Ureter (tissue), 1 donor: ENCODE measurements around the gene BRIP1. TPM values are rescaled to one million over a fixed set of nuclear protein-coding genes. Genes with fewer than 3 reads are reported as not detected.
"Not testable (repeated sequence)": the region's sequence is repeated elsewhere in the genome, so short reads cannot be mapped to it uniquely, and the experiment has no call there.

Experiments
- DNase-seq: peaks from one replicate; pipeline ENCODE4 v3.0.0-alpha.2; 2020; ENCODE audit warnings: low spot score
- total RNA-seq: library from RNA; stranded (reverse); gene quantifications from one replicate; pipeline ENCODE4 v1.2.4, GENCODE V29; 2023
- donor health status: DM: yes; HTN: yes; CAD: no.

BRIP1 gene
- 2.0 TPM for total RNA-seq

DNA sequence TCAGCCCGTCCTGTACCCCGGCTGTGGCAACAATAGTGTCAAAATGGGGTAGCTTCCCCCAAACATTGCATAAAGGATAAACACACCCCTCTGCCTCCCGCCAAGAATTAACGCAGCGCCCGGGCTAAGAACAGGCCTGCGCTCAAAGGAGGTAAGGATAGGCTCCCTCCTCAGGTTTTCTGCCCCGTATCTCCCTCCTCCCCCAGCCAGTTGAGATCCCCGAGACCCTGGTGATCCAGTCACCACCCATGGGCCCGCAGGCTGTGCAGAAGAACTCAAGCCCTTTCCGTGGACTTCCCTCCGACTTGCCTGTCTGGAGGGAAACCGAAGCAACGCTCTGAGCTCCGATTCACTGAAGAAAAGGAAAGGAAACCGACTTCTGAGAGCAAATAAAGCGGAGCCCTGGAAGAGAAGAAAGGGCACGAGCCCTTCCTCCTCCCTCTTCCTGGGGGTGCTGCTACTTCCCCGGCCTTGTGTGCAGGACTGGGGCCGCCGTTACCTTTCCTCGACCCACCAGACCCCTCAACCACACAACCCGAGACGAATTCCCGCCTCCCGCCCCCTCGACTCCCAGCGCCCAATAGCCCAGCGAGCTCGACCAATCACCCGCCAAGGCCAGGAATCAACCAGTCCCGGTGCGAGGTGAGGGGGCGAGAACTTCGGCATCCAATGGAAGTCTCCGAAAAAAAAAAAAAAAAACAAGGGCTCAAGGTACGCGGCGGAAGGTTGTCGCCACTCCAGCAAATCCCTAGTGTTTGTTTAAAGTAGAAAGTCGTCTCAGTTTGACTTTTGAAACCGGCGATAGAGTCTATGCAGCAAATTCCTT is at the start of gene BRIP1:
Gene BRIP1, minus strand, starts transcription at position 554 of the 826 bp plus-strand sequence. CDS start 1,989 bp downstream, outside the sequence.
- peak; percentile 93 for DNase-seq

DNA sequence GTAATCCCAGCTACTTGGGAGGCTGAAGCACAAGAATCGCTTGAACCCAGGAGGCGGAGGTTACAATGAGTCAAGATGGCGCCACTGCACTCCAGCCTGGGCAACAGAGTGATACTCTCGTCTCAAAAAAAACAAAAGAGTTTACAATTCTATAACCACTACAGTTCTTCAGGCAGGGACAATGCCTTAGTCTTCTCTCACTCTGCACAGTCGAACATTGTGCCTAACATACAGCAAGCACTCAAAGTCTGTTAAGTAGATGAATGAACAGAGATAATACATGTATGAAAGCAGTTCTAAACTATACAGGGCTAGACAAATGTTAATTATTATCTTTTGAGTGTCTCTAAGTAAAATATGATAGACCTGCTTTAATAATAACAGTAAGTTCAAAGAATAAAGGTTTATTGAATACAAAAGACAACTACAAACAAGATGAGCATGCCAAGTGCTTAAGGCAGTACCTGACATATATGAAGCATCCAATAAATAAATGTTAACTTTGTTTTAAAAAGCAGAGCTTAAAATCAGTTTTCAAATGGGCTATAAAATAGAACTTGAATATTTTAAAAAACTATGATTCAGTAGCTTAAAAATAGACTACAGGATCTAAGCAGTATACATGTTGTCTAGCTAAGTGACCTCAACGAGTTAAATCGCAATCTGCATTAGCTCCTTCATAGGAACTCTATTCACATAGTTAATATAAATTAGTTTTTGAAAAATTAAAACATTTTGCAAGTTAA is 45.1 kb upstream of the BRIP1 start:
- no peak for DNase-seq

DNA sequence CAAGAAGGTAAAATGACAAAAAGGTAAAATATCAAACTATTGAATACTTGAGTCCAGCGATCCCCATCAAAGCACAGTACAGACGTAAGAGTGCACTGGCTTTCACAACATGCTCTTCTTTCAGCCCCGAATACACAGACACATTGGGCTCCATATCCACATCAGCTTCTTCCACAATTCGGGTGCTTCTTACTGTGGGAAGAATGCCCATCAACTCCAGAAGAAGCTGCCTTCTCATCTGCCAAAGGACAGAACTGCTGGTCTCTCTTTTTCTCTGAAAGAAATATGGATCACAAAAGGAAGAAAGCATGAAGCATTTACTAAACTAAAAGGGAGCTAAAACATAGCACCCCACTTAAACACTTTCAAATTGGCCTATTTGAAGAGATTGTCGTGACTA is 44.0 kb upstream of the BRIP1 start:
- DNase-seq, result no peak

DNA sequence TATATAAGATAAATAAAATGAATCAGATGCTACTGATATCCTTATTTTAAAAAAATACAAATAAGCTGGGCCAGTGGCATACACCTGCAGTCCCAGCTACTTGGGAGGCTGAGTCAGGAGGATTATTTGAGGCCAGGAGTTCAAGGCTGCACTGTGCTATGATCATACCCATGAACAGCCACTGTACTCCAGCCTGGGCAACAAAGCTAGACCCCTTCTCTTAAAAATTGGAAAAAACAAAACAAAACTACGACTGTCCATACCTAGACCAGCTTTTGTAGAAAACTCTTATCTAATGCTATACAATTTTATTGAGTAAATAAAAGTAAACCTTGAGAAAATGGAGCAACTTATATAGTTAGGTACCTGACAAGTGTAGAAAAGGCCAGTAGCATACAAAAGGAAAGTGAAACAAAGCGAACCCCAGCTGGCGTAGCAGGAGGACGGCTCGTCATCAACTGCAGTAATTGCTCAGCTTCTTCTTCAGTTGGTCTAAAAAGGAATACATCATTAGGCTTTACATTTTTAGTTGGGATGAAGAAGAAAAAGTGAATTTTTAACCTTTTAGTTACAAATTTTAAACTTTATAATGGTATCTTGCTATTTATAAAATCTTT is 40.9 kb upstream of the BRIP1 start:
- DNase-seq, result no peak

DNA sequence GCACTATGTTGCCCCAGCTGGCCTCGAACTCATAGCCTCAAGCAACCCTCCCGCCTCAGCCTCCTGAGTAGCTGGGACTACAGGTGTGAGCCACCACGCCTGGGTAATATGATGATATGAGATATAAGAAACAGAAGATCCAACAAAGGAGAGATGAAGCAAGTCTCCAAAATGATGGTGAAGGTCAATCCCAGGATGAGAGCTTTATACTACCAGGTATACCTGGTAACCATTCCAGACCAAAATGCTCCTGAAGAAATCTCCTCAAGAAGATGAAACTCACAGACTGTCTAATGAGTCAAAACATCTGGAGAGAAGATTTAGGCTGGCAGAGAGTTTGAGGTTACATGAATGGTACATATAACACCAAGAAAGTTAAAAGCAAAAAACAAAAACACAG is 39.9 kb upstream of the BRIP1 start:
- DNase-seq, result no peak

DNA sequence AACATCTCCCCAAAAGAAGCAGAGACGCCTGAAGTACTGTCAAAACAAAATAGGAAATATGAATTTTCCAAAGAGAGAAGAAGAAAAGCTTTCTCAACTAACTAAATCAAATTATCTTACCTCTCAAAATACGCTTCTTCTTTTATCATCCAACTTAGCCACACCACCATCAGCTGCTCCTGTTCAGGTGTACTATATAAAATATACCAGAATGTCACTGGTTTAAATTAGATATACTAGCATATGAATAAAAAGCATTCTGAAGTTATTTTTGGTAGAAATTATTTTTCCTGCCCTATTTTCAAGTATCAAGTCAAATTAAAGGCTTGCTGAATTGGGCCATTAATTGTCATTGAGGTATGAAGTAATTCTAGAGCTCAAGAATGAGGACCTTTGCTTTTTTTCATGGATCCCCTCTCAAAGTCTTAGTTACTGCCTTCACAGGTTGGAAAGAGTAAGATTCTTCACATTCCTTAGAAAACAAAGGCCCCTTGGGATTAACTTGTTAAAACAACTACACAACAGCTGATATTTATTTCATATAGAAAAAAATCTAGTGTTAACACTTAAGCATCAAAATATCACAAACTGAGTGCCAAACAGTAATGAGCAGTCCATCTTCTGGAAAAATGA is 34.3 kb upstream of the BRIP1 start:
- DNase-seq, result no peak

DNA sequence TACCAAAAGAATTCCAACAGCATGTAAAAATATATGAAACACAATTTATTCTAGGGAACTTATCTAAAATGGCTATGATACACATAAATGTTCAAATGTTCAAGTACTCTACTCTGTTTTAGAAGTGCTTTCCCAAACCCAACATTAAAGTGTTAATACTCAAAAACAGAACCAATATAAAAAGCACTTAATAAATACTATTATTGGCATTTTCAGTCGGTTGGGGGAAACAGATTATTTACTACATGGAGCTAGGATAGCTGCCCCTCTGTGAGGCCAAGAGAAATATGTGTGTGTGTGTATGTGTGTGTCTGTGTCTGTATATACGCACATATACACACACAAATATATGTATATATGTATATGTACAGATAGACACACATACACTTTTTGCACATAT is 32.1 kb upstream of the BRIP1 start:
- no peak for DNase-seq

DNA sequence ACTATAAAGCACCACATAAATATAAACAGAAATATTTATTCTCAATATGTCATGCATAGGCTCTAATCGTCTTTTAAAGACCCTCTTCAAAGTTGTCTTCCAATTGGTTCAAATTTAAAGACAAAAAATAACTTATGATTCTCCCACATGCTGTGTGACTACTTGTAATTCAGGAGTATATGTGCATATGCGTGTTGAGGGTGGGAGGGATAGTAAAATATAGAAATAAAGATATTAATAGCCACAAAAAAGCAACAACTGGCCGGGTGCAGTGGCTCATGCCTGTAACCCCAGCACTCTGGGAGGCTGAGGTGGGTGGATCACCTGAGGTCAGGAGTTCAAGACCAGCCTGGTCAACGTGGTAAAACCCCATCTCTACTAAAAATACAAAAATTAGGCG is 31.0 kb upstream of the BRIP1 start:
- not testable (repeated sequence) for DNase-seq

DNA sequence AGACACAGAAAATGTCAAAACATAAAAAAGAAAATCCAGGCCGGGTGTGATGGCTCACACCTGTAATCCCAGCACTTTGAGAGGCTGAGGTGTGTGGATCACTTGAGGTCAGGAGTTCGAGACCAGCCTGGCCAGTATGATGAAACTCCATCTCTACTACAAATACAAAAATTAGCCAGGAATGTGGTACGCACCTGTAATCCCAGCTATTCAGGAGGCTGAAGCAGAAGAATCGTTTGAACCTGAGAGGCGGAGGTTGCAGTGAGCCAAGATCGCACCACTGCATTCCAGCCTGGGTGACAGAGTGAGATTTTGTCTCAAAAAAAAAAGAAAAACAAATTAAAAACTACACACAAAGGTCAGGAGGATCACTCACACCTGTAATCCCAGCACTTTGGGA is 24.4 kb upstream of the BRIP1 start:
- not testable (repeated sequence) for DNase-seq

DNA sequence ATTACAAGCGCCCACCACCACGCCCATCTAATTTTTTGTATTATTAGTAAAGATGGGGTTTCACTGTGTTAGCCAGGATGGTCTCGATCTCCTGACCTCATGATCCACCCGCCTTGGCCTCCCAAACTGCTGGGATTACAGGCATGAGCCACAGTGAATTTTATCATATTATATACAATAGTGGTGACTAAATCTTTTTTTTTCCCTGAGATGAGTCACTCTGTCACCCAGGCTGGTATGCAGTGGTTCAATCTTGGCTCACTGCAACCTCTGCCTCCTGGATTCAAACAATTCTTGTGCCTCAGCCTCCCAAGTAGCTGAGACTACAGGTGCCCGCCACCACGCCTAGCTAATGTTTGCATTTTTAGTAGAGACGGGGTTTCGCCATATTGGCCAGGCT is 22.5 kb upstream of the BRIP1 start:
- not testable (repeated sequence) for DNase-seq

DNA sequence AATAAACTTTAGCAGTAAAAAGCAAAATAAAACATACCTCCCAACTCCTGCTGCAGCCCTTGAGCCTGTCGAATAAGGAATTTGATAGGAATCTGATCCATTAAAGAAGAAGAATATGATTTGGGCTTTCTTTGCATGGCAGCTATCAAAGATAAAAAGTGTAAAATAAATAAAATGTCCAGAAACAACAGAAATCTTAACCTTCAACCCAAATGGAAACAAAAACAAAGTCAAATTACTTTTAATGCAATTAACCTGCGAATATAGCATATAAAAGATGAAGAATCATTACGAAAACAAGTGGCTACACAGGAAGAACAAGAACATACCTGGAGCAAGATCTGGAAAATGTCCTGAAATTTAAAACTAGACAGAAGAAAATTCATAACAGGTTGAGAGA is 21.5 kb upstream of the BRIP1 start:
- DNase-seq, result no peak

DNA sequence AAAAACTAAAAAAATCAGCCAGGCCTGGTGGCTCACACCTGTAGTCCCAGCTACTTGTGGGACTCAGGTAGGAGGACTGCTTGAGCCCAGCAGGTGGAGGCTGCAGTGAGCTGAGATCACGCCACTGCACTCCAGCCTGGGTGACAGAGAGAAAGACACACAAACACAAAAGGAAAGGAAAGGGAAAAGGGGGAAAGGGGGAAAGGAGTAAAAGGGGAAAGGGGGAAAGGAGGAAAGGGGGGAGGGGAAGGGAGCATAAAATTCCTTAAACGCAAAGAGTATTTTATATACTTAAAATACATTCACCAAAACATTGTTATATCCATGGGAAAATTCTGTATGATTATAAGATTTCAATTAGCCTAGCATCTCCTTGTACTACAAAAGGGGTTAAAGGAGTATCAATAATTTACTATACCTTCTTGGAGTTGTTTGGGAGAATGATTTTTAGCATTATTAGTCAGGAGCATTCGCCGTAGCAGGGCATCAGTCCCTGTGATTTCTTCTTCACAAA is 17.3 kb upstream of the BRIP1 start:
- no peak for DNase-seq

DNA sequence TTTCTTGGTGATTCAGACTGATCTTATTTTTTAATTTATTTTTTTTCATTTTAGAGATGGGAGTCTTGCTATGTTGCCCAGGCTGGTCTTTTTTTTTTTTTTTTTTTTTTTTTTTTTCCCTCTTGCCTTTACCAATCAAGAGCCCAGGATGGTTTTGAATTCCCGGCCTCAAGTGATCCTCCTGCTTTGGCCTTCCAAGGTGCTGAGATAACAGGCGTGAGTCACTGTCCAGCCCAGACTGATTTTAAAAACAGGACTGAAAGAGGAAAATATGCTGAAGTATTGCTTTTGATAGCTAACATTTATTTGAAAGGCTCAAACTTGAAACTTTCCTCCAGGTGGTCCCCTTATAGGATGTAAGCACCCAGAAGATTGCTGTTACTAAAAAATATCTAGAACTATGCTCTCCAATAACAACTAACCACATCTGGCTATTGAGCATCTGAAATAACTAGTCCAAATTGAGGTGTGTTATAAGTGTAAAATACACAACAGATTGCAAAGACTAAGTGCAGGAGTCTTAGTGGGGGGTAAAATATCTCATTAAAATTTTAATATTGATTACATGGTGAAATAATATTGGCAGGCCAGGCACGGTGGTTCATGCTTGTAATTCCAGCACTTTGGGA is 15.8 kb upstream of the BRIP1 start:
- no peak for DNase-seq

DNA sequence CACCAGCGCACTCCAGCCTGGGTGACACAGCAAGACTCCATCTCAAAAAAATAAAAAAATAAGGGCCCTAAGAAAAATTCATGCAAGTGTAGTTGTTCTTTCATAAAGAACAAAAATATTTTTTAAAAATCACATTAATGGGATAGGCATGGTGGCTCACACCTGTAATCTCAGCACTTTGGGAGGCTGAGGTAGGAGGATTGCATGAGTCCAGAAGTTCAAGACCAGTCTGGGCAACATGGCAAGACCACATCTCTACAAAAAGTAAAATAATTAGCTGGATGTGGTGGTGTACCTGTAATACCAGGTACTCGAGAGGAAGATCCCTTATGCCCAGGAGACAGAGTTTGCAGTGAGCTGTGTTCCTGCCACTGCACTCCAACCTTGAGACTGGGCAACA is 15.2 kb upstream of the BRIP1 start:
- DNase-seq, result no peak

DNA sequence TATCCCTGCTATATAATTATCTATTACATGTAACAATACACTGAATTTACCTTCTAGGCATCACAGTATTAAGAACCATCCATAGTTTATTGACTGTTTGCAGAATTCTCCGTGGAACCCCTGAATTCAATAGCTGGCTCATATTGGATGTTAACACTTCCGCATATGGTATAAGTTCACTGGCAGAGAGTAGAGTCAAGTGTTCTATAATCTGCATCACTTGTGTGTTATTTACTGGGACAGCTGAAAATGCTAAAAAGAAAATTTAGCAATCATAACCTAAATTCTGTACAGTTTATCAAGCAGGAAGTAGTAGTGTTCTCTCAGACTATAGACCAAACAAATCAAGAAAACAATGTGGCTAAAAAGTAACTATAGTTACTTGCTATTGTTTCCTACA is 14.5 kb upstream of the BRIP1 start:
- DNase-seq, result no peak

DNA sequence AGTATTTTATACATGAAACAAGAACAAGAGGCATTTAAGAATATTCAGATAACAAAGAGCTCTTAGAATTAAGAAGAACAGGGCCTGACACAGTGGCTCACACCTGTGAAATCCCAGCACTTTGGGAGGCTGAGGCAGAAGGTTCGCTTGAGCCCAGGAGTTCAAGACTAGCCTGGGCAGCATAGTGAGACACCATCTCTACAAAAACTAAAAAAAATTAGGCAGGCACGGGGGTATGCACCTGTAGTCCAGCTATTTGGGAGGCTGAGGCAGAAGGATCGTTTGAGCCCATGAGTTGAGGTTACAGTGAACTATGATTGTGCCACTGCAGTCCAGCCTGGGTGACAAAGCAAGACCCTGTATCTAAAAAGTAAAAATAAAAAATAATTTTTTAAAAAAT is 12.5 kb upstream of the BRIP1 start:
- DNase-seq, result no peak

DNA sequence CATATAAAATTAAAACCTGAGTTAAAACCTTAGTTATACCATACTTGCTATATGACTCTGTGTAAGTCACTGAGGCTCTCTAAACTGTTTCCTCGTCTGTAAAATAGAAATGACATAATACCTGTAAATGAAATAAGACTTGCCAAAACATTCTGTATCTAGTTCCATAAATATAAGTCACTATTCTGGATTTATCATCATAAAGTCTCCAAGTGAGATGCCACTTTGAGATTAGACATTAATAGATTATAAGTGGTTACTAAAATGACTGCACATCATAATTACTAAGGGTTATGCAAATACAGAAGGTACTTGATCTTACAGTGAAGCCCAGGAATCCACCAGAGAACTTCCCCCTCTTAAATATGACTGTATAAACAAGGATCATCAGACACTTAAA is 12.0 kb upstream of the BRIP1 start:
- no peak for DNase-seq

DNA sequence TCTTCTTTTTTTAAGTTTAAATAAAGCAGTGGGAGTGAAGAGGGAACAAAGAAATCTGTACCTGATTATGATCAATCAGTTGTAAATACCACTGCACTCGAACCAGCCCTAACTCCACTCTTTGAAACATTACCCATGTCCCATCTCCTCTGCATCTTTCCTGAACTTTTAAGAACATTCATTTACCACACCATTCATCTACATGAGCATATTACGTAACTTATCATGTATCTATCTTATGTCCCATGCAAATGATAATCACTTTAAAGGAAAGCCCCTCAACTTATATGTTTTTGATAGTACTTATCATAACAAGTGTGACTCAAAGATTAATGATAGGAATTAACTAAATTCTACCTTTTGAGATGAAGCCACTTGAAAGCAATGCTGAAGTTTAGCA is 10.7 kb upstream of the BRIP1 start:
- DNase-seq, result no peak

DNA sequence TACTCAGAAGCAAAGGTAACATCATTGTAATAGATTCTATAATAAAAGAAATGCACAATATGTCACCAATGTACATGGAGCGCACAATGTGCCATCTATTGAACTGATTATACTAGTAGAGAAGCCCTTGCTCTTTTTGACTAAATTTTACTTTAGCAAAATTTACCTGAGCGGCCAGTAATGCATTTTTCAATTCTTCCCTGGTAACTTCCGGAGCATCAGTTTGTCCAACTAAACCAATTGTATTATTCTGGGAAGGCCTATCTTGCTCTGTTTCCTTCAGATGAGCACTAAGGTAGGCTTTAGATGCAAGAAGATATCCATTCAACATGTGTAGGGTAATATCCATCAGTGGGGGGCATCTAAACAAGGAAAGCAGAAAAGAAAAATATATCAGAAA is 8.8 kb upstream of the BRIP1 start:
- DNase-seq, result no peak

DNA sequence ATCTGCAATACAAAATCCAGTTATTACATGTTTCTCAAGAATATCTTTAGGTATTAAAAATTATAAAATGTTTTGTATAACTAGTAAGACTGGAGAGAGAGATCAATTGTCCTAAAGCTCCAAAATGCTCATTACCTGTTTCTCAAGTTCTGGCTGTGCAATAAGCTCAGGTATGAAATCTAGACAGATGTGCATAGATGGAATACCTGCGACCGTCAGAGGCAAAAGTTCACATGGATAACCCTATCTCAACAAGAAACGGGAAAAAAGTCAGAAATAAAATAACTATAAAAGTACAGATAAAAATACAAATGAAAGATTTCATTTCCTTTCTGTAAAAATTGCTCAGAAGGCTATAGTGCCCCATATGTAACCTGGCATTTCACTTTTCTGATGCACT is 5.8 kb upstream of the BRIP1 start:
- no peak for DNase-seq

DNA sequence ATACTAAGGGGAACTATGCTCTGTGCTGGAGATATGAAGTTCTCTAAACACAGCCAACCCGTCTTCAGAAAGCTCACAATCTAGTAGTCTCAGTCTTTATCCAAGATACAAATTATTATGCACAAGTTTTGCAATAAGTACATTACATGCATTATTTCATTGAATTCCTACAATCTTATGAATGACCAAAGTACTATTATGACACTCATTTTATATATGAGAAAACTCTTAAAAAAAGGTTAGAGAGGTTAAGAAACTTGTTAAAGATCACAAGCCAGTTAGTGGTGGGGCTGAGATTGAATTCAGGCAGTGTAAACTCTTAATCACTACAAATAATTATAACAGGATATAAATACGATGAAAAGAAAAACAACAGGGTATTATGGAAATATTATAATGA is 4.7 kb upstream of the BRIP1 start:
- no peak for DNase-seq

DNA sequence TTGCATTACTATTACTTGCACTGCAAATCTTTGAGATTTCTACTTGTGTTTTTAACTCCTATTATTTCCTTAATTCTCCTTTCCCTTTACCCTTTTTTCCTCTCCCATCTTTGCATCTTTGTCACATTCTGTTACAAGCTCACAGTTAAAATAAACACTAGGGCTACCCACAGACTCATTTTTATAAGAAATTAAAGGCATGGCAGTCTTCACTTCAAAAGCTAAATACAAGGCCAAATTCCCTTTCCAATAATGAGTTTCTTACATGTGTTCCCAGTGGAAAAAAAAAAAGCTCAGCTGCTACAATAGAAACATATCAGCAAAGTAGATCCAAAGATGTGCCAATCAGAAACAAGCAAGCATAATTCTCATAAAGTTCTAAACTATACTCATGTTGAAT is 3.7 kb upstream of the BRIP1 start:
- DNase-seq, result no peak
